ENCODE results near the gene SEMA6A. TPM values are rescaled to one million over a fixed set of nuclear protein-coding genes. Genes with fewer than 3 reads are reported as not detected.

Gene SEMA6A
- total RNA-seq, 2 experiments from 2014 or later = not detected

GRCh38 chr5:116442931-116443551 lies 131.6 kb downstream of the SEMA6A start:
- Histone ChIP-seq H3K9me3 (ENCODE audit: low read length) (no peaks in the 10 kb centered on the region), H3K4me2 (ENCODE audit: low read length) (no peak overlapping the region), H3K4me3 (ENCODE audit: low read depth, low read length, poor library complexity, severe bottlenecking) (no peak overlapping the region), H4K20me1 (ENCODE audit: insufficient read depth, low read length) (no peaks in the 10 kb centered on the region), H3K79me2 (ENCODE audit: insufficient read depth, low read depth, low read length) (no peaks in the 10 kb centered on the region), H3K9me2 (ENCODE audit: insufficient read depth, low read length) (no peaks in the 10 kb centered on the region), H2AFZ (ENCODE audit: low read length) (no peak overlapping the region), H3K36me3 (ENCODE audit: insufficient read depth, low read length) (no peaks in the 10 kb centered on the region), H3K4me1 (ENCODE audit: insufficient read depth, low read length, poor library complexity, severe bottlenecking) (no peaks in the 10 kb centered on the region), H3K27ac (ENCODE audit: low read depth, low read length, poor library complexity, severe bottlenecking) (no peak overlapping the region)
- ChIA-PET CTCF (ENCODE audit: unreplicated experiment) (no interaction called here), POLR2A (interaction anchor here (0.6 kb wide), 1 partner anchor 32 kb away, joined by 3 read pairs; no protein-coding TSS in a partner anchor)
- DNase-seq (ENCODE audit: low spot score) = no peak
- intact Hi-C loops (cut with micrococcal nuclease; ENCODE audit: unreplicated experiment) = no loop called here
- no peak for TF ChIP-seq EZH2phosphoT487 (IDR thresholded peaks at IDR 0.05; ENCODE audit: borderline replicate concordance, low read depth, low read length)
- no peak for TF ChIP-seq CTCF (conservative IDR thresholded peaks at IDR 0.05; ENCODE audit: low read length)
- BruUV-seq (replicated peaks) = no TSS peak

- Histone ChIP-seq H2AFZ (ENCODE audit: low read length) (no peak overlapping the region), H4K20me1 (ENCODE audit: insufficient read depth, low read length) (no peaks in the 10 kb centered on the region), H3K4me2 (ENCODE audit: low read length) (no peak overlapping the region), H3K9me2 (ENCODE audit: insufficient read depth, low read length) (no peaks in the 10 kb centered on the region), H3K4me1 (ENCODE audit: insufficient read depth, low read length, poor library complexity, severe bottlenecking) (no peaks in the 10 kb centered on the region), H3K4me3 (ENCODE audit: low read depth, low read length, poor library complexity, severe bottlenecking) (no peak overlapping the region), H3K36me3 (ENCODE audit: insufficient read depth, low read length) (no peaks in the 10 kb centered on the region), H3K27ac (ENCODE audit: low read depth, low read length, poor library complexity, severe bottlenecking) (no peak overlapping the region), H3K9me3 (ENCODE audit: low read length) (no peaks in the 10 kb centered on the region), H3K79me2 (ENCODE audit: insufficient read depth, low read depth, low read length) (no peaks in the 10 kb centered on the region)
- ChIA-PET CTCF (ENCODE audit: unreplicated experiment) (no interaction called here), POLR2A (no interaction called here)
- BruUV-seq (replicated peaks) = no TSS peak
- intact Hi-C loops (cut with micrococcal nuclease; ENCODE audit: unreplicated experiment) = no loop called here
- no peak for TF ChIP-seq EZH2phosphoT487 (IDR thresholded peaks at IDR 0.05; ENCODE audit: borderline replicate concordance, low read depth, low read length)
- TF ChIP-seq CTCF (conservative IDR thresholded peaks at IDR 0.05; ENCODE audit: low read length) = no peak
- DNase-seq (ENCODE audit: low spot score) = no peak
These were observed 132.5 kb downstream of the SEMA6A start for GRCh38 chr5:116442095-116442534.

GRCh38 chr5:116441223-116441622 lies 133.4 kb downstream of the SEMA6A start:
- no peak overlapping the region for H3K4me2 ChIP-seq (ENCODE audit: low read length)
- H3K9me2 ChIP-seq (ENCODE audit: insufficient read depth, low read length) = no peaks in the 10 kb centered on the region
- ChIA-PET POLR2A (interaction anchor here (1.1 kb wide), 1 partner anchor 49 kb away, joined by 3 read pairs; no protein-coding TSS in a partner anchor), CTCF (ENCODE audit: unreplicated experiment) (no interaction called here)
- no peak overlapping the region for H3K4me3 ChIP-seq (ENCODE audit: low read depth, low read length, poor library complexity, severe bottlenecking)
- intact Hi-C loops (cut with micrococcal nuclease; ENCODE audit: unreplicated experiment) = no loop called here
- H3K27ac ChIP-seq (ENCODE audit: low read depth, low read length, poor library complexity, severe bottlenecking) = no peak overlapping the region
- TF ChIP-seq CTCF (conservative IDR thresholded peaks at IDR 0.05; ENCODE audit: low read length) = no peak
- TF ChIP-seq EZH2phosphoT487 (IDR thresholded peaks at IDR 0.05; ENCODE audit: borderline replicate concordance, low read depth, low read length) = no peak
- DNase-seq (ENCODE audit: low spot score) = no peak
- H4K20me1 ChIP-seq (ENCODE audit: insufficient read depth, low read length) = no peaks in the 10 kb centered on the region
- H2AFZ ChIP-seq (ENCODE audit: low read length) = no peak overlapping the region
- no peaks in the 10 kb centered on the region for H3K79me2 ChIP-seq (ENCODE audit: insufficient read depth, low read depth, low read length)
- BruUV-seq (replicated peaks) = no TSS peak
- no peaks in the 10 kb centered on the region for H3K4me1 ChIP-seq (ENCODE audit: insufficient read depth, low read length, poor library complexity, severe bottlenecking)
- H3K9me3 ChIP-seq (ENCODE audit: low read length) = no peaks in the 10 kb centered on the region
- H3K36me3 ChIP-seq (ENCODE audit: insufficient read depth, low read length) = no peaks in the 10 kb centered on the region
